Neural progenitor cell (in vitro differentiated cells): ENCODE measurements around the gene ID2. TPM values are rescaled to one million over a fixed set of nuclear protein-coding genes. Genes with fewer than 3 reads are reported as not detected.

Source experiments
- DNase-seq: peaks from one replicate; pipeline ENCODE4 v3.0.0-alpha.2; 2016; ENCODE audit warnings: low spot score
- H2AFZ ChIP-seq: fragments of 200-600 bp; sonication (generic); replicated peaks from 2 replicates; pipeline ENCODE4 v1.6.1; 2016; ENCODE audit warnings: antibody characterized with exemption
- H3F3A ChIP-seq: fragments of 200-600 bp; sonication (generic); 2 replicates; pipeline ENCODE4 v1.6.1; 2016; ENCODE audit warnings: antibody characterized with exemption, low read depth
- H3K27ac ChIP-seq: fragments of 200-600 bp; sonication (generic); 2 replicates; pipeline ENCODE4 v1.5.1; 2016; ENCODE audit warnings: mild to moderate bottlenecking
- H3K27me3 ChIP-seq: fragments of 200-600 bp; sonication (generic); 2 replicates; pipeline ENCODE4 v1.6.1; 2016; ENCODE audit warnings: mild to moderate bottlenecking, moderate library complexity
- H3K36me3 ChIP-seq: fragments of 200-600 bp; sonication (generic); 2 replicates; pipeline ENCODE4 v1.5.1; 2016
- H3K4me1 ChIP-seq: fragments of 200-600 bp; sonication (generic); 2 replicates; pipeline ENCODE4 v1.6.1; 2016; ENCODE audit warnings: mixed run types
- H3K4me2 ChIP-seq: fragments of 200-600 bp; sonication (generic); 2 replicates; pipeline ENCODE4 v1.6.1; 2016
- H3K4me3 ChIP-seq: fragments of 200-600 bp; sonication (generic); 2 replicates; pipeline ENCODE4 v1.5.1; 2016
- H3K79me2 ChIP-seq: fragments of 200-600 bp; sonication (generic); 2 replicates; pipeline ENCODE4 v1.6.1; 2016; ENCODE audit warnings: low read depth
- H3K9ac ChIP-seq: fragments of 200-600 bp; sonication (generic); 2 replicates; pipeline ENCODE4 v1.6.1; 2016
- H3K9me3 ChIP-seq: fragments of 200-600 bp; sonication (generic); 2 replicates; pipeline ENCODE4 v1.5.1; 2016; ENCODE audit warnings: low read depth
- H4K20me1 ChIP-seq: fragments of 200-600 bp; sonication (generic); 2 replicates; pipeline ENCODE4 v1.6.1; 2016; ENCODE audit warnings: low read depth
- H3K27ac Mint-ChIP-seq: 3 replicates; pipeline ENCODE4 v1.8.0; 2021; ENCODE audit warnings: mixed read lengths
- H3K27me3 Mint-ChIP-seq: 2 replicates; pipeline ENCODE4 v1.8.0; 2022; ENCODE audit warnings: low read depth, mild to moderate bottlenecking, inconsistent platforms, moderate library complexity, mixed read lengths; ENCODE audit not compliant: insufficient read depth
- H3K36me3 Mint-ChIP-seq: 3 replicates; pipeline ENCODE4 v1.8.0; 2021; ENCODE audit warnings: mixed read lengths
- H3K4me1 Mint-ChIP-seq: 3 replicates; pipeline ENCODE4 v1.8.0; 2021; ENCODE audit warnings: mixed read lengths
- H3K4me3 Mint-ChIP-seq: 3 replicates; pipeline ENCODE4 v1.8.0; 2021; ENCODE audit warnings: mild to moderate bottlenecking, moderate library complexity, mixed read lengths
- H3K9me3 Mint-ChIP-seq: 3 replicates; pipeline ENCODE4 v1.8.0; 2020; ENCODE audit warnings: mixed read lengths
- CTCF ChIP-seq: fragments of 200-600 bp; sonication (generic); IDR thresholded peaks from 2 replicates; pipeline ENCODE4 v1.5.1; 2017; ENCODE audit warnings: antibody characterized with exemption, mild to moderate bottlenecking
- EZH2 ChIP-seq: fragments of 200-600 bp; sonication (generic); IDR thresholded peaks from 2 replicates; pipeline ENCODE4 v1.6.1; 2017; ENCODE audit warnings: antibody characterized with exemption, mild to moderate bottlenecking, moderate library complexity
- EZH2phosphoT487 ChIP-seq: fragments of 200-600 bp; sonication (generic); IDR thresholded peaks from 2 replicates; pipeline ENCODE4 v1.6.1; 2017; ENCODE audit warnings: antibody characterized with exemption
- total RNA-seq: library from RNA; depleted of rRNA; stranded (reverse); fragments of >200 nt; gene quantifications from 2 replicates; pipeline ENCODE4 v1.2.3, GENCODE V29; 2015; ENCODE audit warnings: low replicate concordance

ID2 gene
- total RNA-seq, 1 donor from 2014 or later = 140 TPM

GRCh38 chr2:8671802-8672201, 10.1 kb upstream of the ID2 start:
- H3K27ac Mint-ChIP-seq = peak overlapping the region; percentile 53
- peaks cover 13% of the 10 kb centered on the region for H3K4me1 ChIP-seq
- TF ChIP-seq EZH2phosphoT487 = no peak
- TF ChIP-seq CTCF = no peak
- no peak for TF ChIP-seq EZH2
- peaks cover 10% of the 10 kb centered on the region for H3K4me1 Mint-ChIP-seq
- peaks cover 19% of the 10 kb centered on the region for H3K27me3 ChIP-seq
- no peak overlapping the region for H2AFZ ChIP-seq
- no peaks in the 10 kb centered on the region for H4K20me1 ChIP-seq
- peaks cover 10% of the 10 kb centered on the region for H3K36me3 Mint-ChIP-seq
- no peak overlapping the region for H3K4me3 ChIP-seq
- no peak overlapping the region for H3K27ac ChIP-seq
- no peaks in the 10 kb centered on the region for H3K79me2 ChIP-seq
- peaks cover 11% of the 10 kb centered on the region for H3K9me3 ChIP-seq
- no peak for DNase-seq
- peaks cover 27% of the 10 kb centered on the region for H3K9me3 Mint-ChIP-seq
- no peak overlapping the region for H3K4me3 Mint-ChIP-seq
- no peaks in the 10 kb centered on the region for H3K36me3 ChIP-seq
- peaks cover 12% of the 10 kb centered on the region for H3K27me3 Mint-ChIP-seq
- no peak overlapping the region for H3K4me2 ChIP-seq
- H3K9ac ChIP-seq = no peak overlapping the region
- peaks cover 7% of the 10 kb centered on the region for H3F3A ChIP-seq

GRCh38 chr2:8672940-8673339, 8.9 kb upstream of the ID2 start:
- Mint-ChIP-seq H3K4me3 (no peak overlapping the region), H3K36me3 (peaks cover 10% of the 10 kb centered on the region), H3K9me3 (peaks cover 27% of the 10 kb centered on the region), H3K4me1 (peaks cover 20% of the 10 kb centered on the region), H3K27me3 (peaks cover 12% of the 10 kb centered on the region), H3K27ac (no peak overlapping the region)
- Histone ChIP-seq H3K9ac (no peak overlapping the region), H3K36me3 (no peaks in the 10 kb centered on the region), H4K20me1 (no peaks in the 10 kb centered on the region), H3K79me2 (no peaks in the 10 kb centered on the region), H3K4me1 (peaks cover 24% of the 10 kb centered on the region), H3F3A (peaks cover 19% of the 10 kb centered on the region), H3K27me3 (peaks cover 23% of the 10 kb centered on the region), H3K4me3 (no peak overlapping the region), H3K27ac (no peak overlapping the region), H3K9me3 (peaks cover 11% of the 10 kb centered on the region), H2AFZ (no peak overlapping the region), H3K4me2 (no peak overlapping the region)
- no peak for TF ChIP-seq EZH2
- no peak for TF ChIP-seq CTCF
- TF ChIP-seq EZH2phosphoT487 = no peak
- DNase-seq = no peak

GRCh38 chr2:8673381-8673780, 8.5 kb upstream of the ID2 start:
- Mint-ChIP-seq H3K27ac (peak overlapping the region; percentile 36), H3K27me3 (peaks cover 12% of the 10 kb centered on the region), H3K9me3 (peaks cover 27% of the 10 kb centered on the region), H3K4me3 (no peak overlapping the region), H3K4me1 (peaks cover 22% of the 10 kb centered on the region), H3K36me3 (peaks cover 10% of the 10 kb centered on the region)
- H3K27ac ChIP-seq = no peak overlapping the region
- DNase-seq = no peak
- H3K9ac ChIP-seq = no peak overlapping the region
- H3K4me3 ChIP-seq = no peak overlapping the region
- TF ChIP-seq CTCF = no peak
- TF ChIP-seq EZH2phosphoT487 = no peak
- TF ChIP-seq EZH2 = no peak
- no peak overlapping the region for H3K4me2 ChIP-seq
- no peaks in the 10 kb centered on the region for H3K79me2 ChIP-seq
- peaks cover 11% of the 10 kb centered on the region for H3K9me3 ChIP-seq
- no peaks in the 10 kb centered on the region for H3K36me3 ChIP-seq
- H4K20me1 ChIP-seq = no peaks in the 10 kb centered on the region
- H2AFZ ChIP-seq = no peak overlapping the region
- peaks cover 24% of the 10 kb centered on the region for H3K4me1 ChIP-seq
- H3K27me3 ChIP-seq = peaks cover 23% of the 10 kb centered on the region
- H3F3A ChIP-seq = peaks cover 23% of the 10 kb centered on the region
